Hypothalamus (tissue), 51 donors: ENCODE data around the gene RPL28.
A peak's percentile ranks its signal among the peaks of the same experiment; 100 is the strongest.
"Not testable (repeated sequence)": the region's sequence is repeated elsewhere in the genome, so short reads cannot be mapped to it uniquely, and the experiment has no call there.

Source experiments
- DNase-seq, 51 donors: peaks; one replicate each; lab custom pipeline; 2025; lab: John Stamatoyannopoulos, UW

The RPL28 gene

GRCh38 chr19:55418185-55418584 lies 32.5 kb downstream of the RPL28 start:
- DNase-seq = peak in 29 of 51 donors; percentile 4 to 86 (median 39)

GRCh38 chr19:55419103-55419502 lies 33.4 kb downstream of the RPL28 start:
- DNase-seq = peak in 4 of 51 donors; percentile 6 to 31 (median 14)

- peak in 9 of 51 donors; percentile 17 to 43 (median 29) for DNase-seq
Observed at GRCh38 chr19:55419624-55420236, 34.0 kb downstream of the RPL28 start.

DNA sequence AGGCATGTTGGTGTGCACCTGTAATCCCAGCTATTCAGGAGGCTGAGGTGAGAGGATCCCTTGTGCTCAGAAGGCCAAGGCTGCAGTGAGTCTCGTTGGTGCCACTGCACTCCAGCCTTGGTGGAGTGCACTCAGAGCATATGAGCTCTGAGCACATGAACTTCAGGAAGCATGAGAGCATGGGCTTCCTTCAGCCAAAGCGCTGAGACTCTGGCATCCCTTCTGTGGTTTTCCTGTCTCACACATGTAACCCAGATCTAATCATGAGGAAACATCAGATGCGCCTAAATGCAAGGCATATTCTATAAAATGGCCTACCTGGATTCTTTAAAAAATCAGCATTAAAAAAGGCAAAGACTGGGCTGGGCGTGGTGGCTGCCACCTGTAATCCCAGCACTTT lies 35.5 kb downstream of the RPL28 start:
- not testable (repeated sequence) for DNase-seq

GRCh38 chr19:55423225-55424005 lies 37.7 kb downstream of the RPL28 start:
- peak in 2 of 51 donors; percentile 20 to 22 for DNase-seq

DNA sequence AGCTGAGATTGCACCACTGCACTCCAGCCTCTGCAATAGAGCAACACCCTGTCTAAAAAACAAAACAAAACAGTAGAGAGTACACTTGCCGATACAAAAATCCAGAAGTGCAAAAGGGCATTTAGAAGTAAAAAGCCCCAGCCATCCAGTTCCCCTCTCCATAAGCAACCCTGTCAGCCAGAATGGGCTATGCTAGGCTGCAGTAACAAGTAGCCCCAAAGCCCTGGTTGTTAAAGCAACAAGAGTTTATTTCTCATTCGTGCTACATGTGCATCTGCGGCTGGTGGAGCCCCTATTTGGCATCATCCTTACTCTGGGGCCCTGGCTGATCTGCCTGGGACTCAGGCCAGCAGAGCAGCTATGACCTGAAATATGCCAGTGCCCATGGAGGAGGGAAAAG lies 38.8 kb downstream of the RPL28 start:
- DNase-seq = no peak

DNA sequence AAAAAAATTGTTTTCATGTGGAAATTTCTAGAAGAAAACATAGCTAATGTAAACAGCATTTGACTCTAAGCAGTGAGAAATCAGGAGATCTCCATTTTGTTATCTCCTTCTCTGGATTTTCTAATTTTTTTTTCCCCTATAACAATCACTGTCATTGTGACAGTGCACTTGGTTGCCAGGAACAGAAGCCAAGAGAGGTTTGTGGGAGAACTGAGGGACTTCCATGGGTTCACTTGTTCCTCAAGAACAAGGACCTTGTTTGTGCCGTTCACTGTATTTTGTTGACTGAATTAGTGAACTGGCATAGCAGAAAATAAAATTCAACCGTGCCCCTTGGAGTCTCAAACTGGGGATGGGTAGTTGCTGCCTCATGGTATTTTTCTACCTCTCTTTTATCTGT lies 40.3 kb downstream of the RPL28 start:
- peak in 25 of 51 donors; percentile 14 to 87 (median 47) for DNase-seq

DNA sequence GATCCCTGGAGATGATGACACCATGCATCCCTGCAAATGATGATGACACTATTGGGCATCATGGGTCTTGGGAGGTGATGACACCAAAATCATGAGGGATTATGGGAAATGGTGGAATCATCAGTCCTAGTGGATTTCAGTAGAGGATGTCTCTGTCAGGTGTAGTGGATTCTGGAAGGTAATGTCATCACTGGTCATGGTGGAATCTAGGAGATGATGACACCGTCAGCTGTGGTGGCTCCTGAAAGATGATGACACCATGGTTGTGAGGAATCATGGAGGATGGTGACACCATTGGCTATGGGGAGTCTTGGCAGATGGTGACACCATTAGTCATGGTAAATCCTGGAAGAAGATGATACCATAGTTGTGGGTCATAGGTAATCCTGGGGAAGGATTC lies 45.5 kb downstream of the RPL28 start:
- DNase-seq = no peak

DNA sequence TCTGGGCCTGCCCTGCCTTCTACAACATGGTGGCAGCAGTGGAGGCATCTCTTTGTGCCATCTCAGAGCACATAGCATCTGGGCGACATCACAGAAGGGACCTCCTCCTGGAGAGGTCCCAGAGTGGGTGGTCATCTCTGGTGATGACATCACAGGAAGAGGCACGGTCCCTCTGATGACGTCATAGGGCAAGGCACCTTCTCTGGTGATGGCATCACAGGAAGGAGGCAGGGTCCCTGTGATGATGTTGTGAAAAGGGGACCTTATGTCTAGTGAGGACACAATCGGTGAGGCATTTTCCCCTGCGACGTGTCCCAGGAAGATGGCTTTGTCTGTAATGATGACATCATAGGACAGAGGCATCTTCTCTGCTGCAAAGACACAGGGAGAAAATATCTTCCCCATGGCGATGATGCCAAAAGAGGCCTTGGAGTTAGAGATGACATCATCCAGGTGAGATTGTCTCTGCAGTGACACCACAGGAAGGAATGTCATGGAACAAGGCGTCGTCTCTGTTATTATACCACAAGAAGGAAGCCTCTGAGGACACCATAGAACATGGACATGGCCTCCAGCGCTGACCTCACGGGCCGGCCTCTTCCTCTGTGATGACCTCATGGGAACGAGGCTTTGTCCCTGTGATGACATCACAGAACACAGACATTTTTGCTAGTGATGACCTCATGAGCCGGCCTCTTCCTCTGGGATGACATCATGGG lies 46.7 kb downstream of the RPL28 start:
- DNase-seq = no peak

DNA sequence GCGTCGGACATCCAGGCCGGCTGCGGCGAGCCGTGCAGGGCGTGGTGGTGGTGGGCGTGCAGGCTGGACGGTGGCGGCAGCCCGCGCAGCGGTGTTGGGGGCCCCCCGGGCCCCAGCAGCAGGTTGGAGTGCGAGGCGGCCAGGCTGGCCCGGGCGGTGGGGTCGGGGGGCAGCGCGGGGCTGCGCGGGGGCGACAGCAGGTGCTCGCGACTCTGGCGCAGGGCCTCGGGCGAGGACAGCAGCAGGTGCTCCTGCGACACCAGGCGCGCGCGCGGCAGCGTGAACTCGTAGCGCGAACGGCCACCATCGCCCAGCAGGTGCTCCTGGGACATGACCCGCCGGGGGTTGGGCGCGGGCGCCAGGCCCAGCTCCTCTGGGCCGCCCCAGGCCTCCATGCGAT lies 47.6 kb downstream of the RPL28 start:
- no peak for DNase-seq

DNA sequence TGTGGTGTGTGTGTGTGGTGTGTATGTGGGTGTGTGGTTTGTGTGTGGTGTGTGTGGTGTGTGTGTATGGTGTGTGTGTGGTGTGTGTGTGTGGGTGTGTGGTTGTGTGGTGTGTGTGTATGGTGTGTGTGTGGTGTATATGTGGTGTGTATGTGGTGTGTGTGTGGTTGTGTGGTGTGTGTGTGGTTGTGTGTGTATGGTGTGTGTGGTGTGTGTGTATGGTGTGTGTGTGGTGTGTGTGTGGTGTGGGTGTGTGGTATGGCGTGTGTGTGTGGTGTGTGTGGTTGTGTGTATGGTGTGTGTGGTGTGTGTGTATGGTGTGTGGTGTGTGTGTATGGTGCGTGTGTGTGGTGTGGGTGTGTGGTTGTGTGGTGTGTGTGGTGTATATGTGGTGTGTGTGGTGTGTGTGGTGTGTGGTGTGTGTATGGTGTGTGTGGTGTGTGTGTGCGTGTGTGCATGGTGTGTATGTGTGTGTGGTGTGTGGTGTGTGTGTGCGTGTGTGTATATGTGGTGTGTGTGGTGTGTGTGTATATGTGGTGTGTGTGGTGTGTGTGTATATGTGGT lies 48.7 kb downstream of the RPL28 start:
- DNase-seq = no peak

DNA sequence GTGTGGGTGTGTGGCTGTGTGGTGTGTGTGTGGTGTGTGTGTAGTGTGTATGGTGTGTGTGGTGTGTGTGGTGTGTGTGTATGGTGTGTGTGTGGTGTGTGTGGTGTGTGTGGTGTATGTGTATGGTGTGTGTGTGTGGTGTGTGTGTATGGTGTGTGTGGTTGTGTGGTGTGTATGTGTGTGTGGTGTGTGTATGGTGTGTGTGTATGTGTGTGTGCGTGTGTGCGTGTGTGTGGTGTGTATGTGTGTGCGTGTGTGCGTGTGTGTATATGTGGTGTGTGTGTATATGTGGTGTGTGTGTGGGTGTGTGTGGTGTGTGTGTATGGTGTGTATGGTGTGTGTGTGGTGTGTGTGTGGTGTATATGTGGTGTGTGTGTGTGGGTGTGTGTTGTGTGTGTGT lies 49.3 kb downstream of the RPL28 start:
- DNase-seq = no peak

GRCh38 chr19:55436847-55437246 lies 51.1 kb downstream of the RPL28 start:
- DNase-seq = no peak

DNA sequence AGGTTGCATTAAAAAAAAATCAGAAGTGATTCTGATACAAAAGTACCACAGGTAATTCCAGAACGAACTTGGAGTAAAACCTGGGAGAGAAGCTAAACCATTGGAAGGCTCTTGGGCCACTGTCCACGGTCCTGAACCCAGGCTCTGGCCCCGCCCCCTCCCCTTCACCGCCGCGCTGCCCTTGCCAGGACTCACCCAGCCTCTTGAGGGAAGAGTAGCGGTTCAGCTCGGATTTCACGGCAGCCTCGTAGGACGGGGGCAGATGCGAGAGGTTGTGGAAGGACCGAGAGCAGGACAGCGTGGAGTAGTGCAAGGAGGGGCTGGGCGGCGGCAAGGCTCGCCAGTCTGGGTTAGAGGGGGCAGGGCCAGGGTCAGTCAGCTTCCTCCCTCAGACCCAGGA lies 51.7 kb downstream of the RPL28 start:
- DNase-seq = peak in 12 of 51 donors; percentile 2 to 43 (median 20)

GRCh38 chr19:55439052-55439451 lies 53.3 kb downstream of the RPL28 start:
- no peak for DNase-seq

GRCh38 chr19:55440411-55441105 lies 54.8 kb downstream of the RPL28 start:
- peak in 1 of 51 donors; percentile 17 for DNase-seq

- no peak for DNase-seq
Observed at GRCh38 chr19:55441319-55441691, 55.6 kb downstream of the RPL28 start.

DNA sequence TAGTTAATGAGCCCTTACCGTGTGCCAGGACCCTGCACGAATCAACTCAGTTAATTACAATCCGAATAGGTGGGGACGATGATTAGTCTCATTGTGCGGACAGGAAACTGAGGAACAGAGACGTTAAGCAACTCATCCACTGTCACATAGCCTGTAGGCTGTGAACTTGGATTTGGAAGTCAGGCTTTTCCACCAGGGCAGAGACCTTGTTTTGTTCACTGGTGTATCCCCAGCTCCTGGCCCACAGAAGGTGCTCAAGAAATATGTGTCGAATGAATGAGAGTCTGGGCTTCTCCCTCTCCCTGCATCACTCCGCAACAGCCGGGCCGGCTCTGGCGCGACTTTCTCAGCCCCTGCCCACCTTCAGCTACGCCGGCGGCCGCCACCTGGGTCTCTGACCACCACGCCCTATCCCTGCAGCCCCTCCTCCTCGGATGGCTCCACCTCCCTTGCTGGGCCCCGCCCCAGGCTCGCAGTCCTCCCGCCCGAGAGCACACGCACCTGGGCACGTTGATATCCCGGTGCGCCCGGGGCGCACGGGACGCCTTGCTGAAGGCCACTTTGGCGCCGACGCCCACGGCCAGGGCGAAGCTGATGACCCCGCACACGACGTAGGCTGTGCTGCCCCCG lies 56.1 kb downstream of the RPL28 start:
- peak in 1 of 51 donors; percentile 17 for DNase-seq

- DNase-seq = peak in 8 of 51 donors; percentile 14 to 38 (median 30)
Observed at GRCh38 chr19:55442372-55442961, 56.7 kb downstream of the RPL28 start.
